ENCODE results near the gene NANOS3.

NANOS3 gene

GRCh38 chr19:13885826-13886365 is 9.0 kb downstream of the NANOS3 start:
- no peak for DNase-seq

GRCh38 chr19:13887018-13887436 is 10.1 kb downstream of the NANOS3 start:
- peak; percentile 34 to 61 for DNase-seq

GRCh38 chr19:13887517-13887916 is 10.6 kb downstream of the NANOS3 start:
- no peak for DNase-seq

- no peak for DNase-seq
Measured at GRCh38 chr19:13888281-13888680, 11.3 kb downstream of the NANOS3 start.

GRCh38 chr19:13890136-13890535 is 13.2 kb downstream of the NANOS3 start:
- DNase-seq: no peak

- DNase-seq: no peak
Measured at GRCh38 chr19:13892870-13893269, 15.9 kb downstream of the NANOS3 start.

GRCh38 chr19:13894552-13894951 is 17.6 kb downstream of the NANOS3 start:
- no peak for DNase-seq

- no peak for DNase-seq
Measured at GRCh38 chr19:13896227-13896626, 19.3 kb downstream of the NANOS3 start.

GRCh38 chr19:13899393-13899792 is 22.5 kb downstream of the NANOS3 start:
- DNase-seq: no peak

GRCh38 chr19:13899912-13900584 is 23.1 kb downstream of the NANOS3 start:
- no peak for DNase-seq

GRCh38 chr19:13902993-13903555 is 26.1 kb downstream of the NANOS3 start:
- DNase-seq: peak in 1 of 2 donors; percentile 60

GRCh38 chr19:13905634-13906520 is 28.9 kb downstream of the NANOS3 start, which contains the start of the genes BRME1 and CC2D1A:
BRME1 (minus strand) TSS chr19:13906117; CDS start chr19:13904892, 1,225 bp downstream.
CC2D1A (plus strand) TSS chr19:13906201; CDS start chr19:13906442, 241 bp downstream.
- peak; percentile 93 to 95 for DNase-seq

GRCh38 chr19:13906521-13906904 is 29.6 kb downstream of the NANOS3 start:
- peak in 1 of 2 donors; percentile 45 for DNase-seq

- DNase-seq: no peak
Measured at GRCh38 chr19:13906910-13907309, 30.0 kb downstream of the NANOS3 start.

- no peak for DNase-seq
Measured at GRCh38 chr19:13908674-13909073, 31.7 kb downstream of the NANOS3 start.

GRCh38 chr19:13909430-13909829 is 32.5 kb downstream of the NANOS3 start:
- DNase-seq: no peak

- no peak for DNase-seq
Measured at GRCh38 chr19:13913352-13913751, 36.4 kb downstream of the NANOS3 start.

- DNase-seq: no peak
Measured at GRCh38 chr19:13914777-13915176, 37.8 kb downstream of the NANOS3 start.

GRCh38 chr19:13917888-13918406 is 41.0 kb downstream of the NANOS3 start:
- no peak for DNase-seq

- no peak for DNase-seq
Measured at GRCh38 chr19:13918726-13919411, 41.9 kb downstream of the NANOS3 start.

GRCh38 chr19:13920524-13920923 is 43.6 kb downstream of the NANOS3 start:
- DNase-seq: no peak

Data from CD4-positive, alpha-beta T cell treated with Interferon alpha-2 for 1 hour (primary cell).